ENCODE results near the gene GATA5. TPM values are rescaled to one million over a fixed set of nuclear protein-coding genes. Genes with fewer than 3 reads are reported as not detected.

GATA5 gene
- total RNA-seq, 2 donors from 2014 or later, result 2.5 to 6.7 TPM

DNA sequence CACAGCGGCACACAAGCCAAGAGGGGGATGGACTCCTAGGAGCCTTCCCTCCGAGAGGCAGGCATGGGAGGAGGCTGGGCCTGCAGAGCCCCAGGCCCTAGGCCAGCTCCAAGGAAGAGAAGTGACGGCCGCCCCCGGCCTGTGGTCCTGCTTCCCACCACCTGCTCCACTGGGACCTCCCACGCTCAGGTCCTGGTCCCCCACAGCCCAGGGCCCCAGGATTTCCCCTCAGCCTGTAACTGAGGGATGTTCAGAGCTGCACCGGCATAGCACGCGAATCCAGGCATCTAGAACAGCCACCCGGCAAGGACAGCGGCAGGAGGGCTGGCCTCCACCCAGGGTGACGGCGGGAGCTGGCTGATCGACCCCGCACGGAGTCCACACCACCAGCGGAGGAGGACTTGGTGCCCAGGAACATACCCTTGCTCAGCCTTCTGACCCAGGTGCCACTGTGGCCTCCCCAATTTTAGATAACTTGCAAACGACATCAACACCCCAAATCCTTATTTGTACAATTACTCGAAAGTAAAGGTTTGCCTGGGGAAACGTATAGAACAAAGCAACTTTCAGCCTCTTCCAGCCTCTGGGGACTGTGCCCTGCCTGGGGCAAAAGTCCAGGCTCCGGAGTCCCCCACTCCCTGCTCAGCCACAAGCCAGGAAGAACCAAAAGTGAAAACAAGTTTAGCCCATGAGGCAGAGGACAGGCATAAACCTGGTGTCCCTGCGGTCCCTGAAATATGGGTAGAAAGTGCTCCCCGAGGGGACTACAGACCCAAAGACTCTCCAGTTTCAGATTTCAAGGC is 3.5 kb downstream of the GATA5 start:
- H3K4me1 ChIP-seq (ENCODE audit: control insufficient read depth, insufficient read depth, low read length), result peaks cover 4% of the 10 kb centered on the region
- no peaks in the 10 kb centered on the region for H3K36me3 ChIP-seq (ENCODE audit: control insufficient read depth, insufficient read depth, low read length)
- no peak overlapping the region for H3K4me3 Mint-ChIP-seq
- H3K36me3 Mint-ChIP-seq (ENCODE audit: low read depth), result no peaks in the 10 kb centered on the region
- no peak for DNase-seq
- no peak for TF ChIP-seq CTCF (conservative IDR thresholded peaks at IDR 0.05)
- H3K9me3 Mint-ChIP-seq, result no peaks in the 10 kb centered on the region
- H3K27me3 ChIP-seq (ENCODE audit: control insufficient read depth, insufficient read depth, low read length, poor library complexity, severe bottlenecking), result peaks cover 42% of the 10 kb centered on the region
- no peak overlapping the region for H3K4me3 ChIP-seq (ENCODE audit: low read length)
- no peak overlapping the region for H3K9ac ChIP-seq (ENCODE audit: extremely low read depth, low read length, poor library complexity, severe bottlenecking)
- H3K27me3 Mint-ChIP-seq (ENCODE audit: insufficient read depth), result peaks cover 25% of the 10 kb centered on the region
- H3K4me1 Mint-ChIP-seq, result peaks cover 4% of the 10 kb centered on the region
- 83 to 89% methylated on average over 8 to 23 of the region's 23 CpGs for WGBS, 2 experiments (ENCODE audit: insufficient coverage in 1 of 2, insufficient read length in 1 of 2)
- no peak overlapping the region for H3K27ac Mint-ChIP-seq
- H3K27ac ChIP-seq (ENCODE audit: low read depth, low read length), result no peak overlapping the region
- H3K9me3 ChIP-seq (ENCODE audit: control insufficient read depth, low read length), result no peaks in the 10 kb centered on the region

DNA sequence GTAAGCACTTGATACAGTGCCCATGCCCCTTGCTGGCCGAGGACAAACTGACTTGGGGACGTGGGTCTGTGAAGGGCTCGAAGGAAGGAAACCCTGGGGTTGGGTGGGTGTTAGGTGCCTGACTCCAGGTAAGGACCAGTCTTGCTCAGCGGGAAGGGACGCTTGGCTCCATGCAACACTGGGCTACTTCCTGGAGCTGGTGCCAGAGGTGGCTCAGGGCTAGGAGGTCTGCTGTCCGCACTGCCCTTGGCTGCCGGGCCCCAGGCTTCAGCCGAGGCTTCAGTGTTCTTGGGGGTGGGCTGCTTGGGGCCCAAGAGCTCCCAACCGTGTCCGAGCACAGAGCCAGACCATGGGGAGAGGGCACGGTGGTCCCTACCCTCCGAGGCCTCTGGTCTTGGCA is 5.3 kb downstream of the GATA5 start:
- no peaks in the 10 kb centered on the region for H3K36me3 Mint-ChIP-seq (ENCODE audit: low read depth)
- no peak overlapping the region for H3K4me3 Mint-ChIP-seq
- no peak for DNase-seq
- Histone ChIP-seq H3K27me3 (ENCODE audit: control insufficient read depth, insufficient read depth, low read length, poor library complexity, severe bottlenecking) (peaks cover 27% of the 10 kb centered on the region), H3K9me3 (ENCODE audit: control insufficient read depth, low read length) (no peaks in the 10 kb centered on the region), H3K36me3 (ENCODE audit: control insufficient read depth, insufficient read depth, low read length) (no peaks in the 10 kb centered on the region), H3K27ac (ENCODE audit: low read depth, low read length) (no peak overlapping the region), H3K9ac (ENCODE audit: extremely low read depth, low read length, poor library complexity, severe bottlenecking) (no peak overlapping the region), H3K4me3 (ENCODE audit: low read length) (no peak overlapping the region), H3K4me1 (ENCODE audit: control insufficient read depth, insufficient read depth, low read length) (no peaks in the 10 kb centered on the region)
- 91% methylated on average over 11 to 12 of the region's 12 CpGs for WGBS, 2 experiments (ENCODE audit: insufficient coverage in 1 of 2, insufficient read length in 1 of 2)
- H3K4me1 Mint-ChIP-seq, result peaks cover 4% of the 10 kb centered on the region
- H3K9me3 Mint-ChIP-seq, result no peaks in the 10 kb centered on the region
- H3K27me3 Mint-ChIP-seq (ENCODE audit: insufficient read depth), result peaks cover 12% of the 10 kb centered on the region
- no peak for TF ChIP-seq CTCF (conservative IDR thresholded peaks at IDR 0.05)
- H3K27ac Mint-ChIP-seq, result no peak overlapping the region

GRCh38 chr20:62470001-62470400 is 5.8 kb downstream of the GATA5 start:
- Histone ChIP-seq H3K4me1 (ENCODE audit: control insufficient read depth, insufficient read depth, low read length) (no peaks in the 10 kb centered on the region), H3K36me3 (ENCODE audit: control insufficient read depth, insufficient read depth, low read length) (no peaks in the 10 kb centered on the region), H3K9me3 (ENCODE audit: control insufficient read depth, low read length) (no peaks in the 10 kb centered on the region), H3K9ac (ENCODE audit: extremely low read depth, low read length, poor library complexity, severe bottlenecking) (no peak overlapping the region), H3K27me3 (ENCODE audit: control insufficient read depth, insufficient read depth, low read length, poor library complexity, severe bottlenecking) (peaks cover 22% of the 10 kb centered on the region), H3K27ac (ENCODE audit: low read depth, low read length) (no peak overlapping the region), H3K4me3 (ENCODE audit: low read length) (no peak overlapping the region)
- DNase-seq, result no peak
- Mint-ChIP-seq H3K9me3 (no peaks in the 10 kb centered on the region), H3K27ac (no peak overlapping the region), H3K4me1 (peaks cover 4% of the 10 kb centered on the region), H3K27me3 (ENCODE audit: insufficient read depth) (peaks cover 8% of the 10 kb centered on the region), H3K4me3 (no peak overlapping the region), H3K36me3 (ENCODE audit: low read depth) (no peaks in the 10 kb centered on the region)
- TF ChIP-seq CTCF (conservative IDR thresholded peaks at IDR 0.05), result no peak
- WGBS, 2 experiments (ENCODE audit: insufficient coverage in 1 of 2, insufficient read length in 1 of 2), result 74 to 79% methylated on average over 8 to 18 of the region's 18 CpGs
